HepG2 (cell line): Measurements from ENCODE around the gene TMEM186. TPM values are rescaled to one million over a fixed set of nuclear protein-coding genes. Genes with fewer than 3 reads are reported as not detected.

Experiments
- ATAC-seq: fragments of 200-7000 bp; cut with Tn5 transposase; 3 replicates; pipeline ENCODE4 v1.9.1; 2020; ENCODE audit warnings: mild to moderate bottlenecking, moderate library complexity
- BruUV-seq: library from RNA; stranded (reverse); fragments of 400-500 nt; replicated peaks from 2 replicates; lab custom pipeline; 2021; lab: Mats Ljungman, UMichigan
- CTCF ChIA-PET: fragments of 300-600 bp; formaldehyde crosslinking; extraction: SDS; loops from one replicate; lab custom pipeline; 2021; ENCODE audit warnings: low total read pairs, inconsistent platforms, low intra/inter-chr PET ratio; lab: Yijun Ruan, JAX
- POLR2A ChIA-PET: fragments of 350-600 bp; sonication (Branson Sonifier 250); formaldehyde crosslinking; loops from one replicate; lab custom pipeline; 2020; ENCODE audit warnings: antibody characterized with exemption, inconsistent platforms; lab: Yijun Ruan, JAX
- DNase-seq: peaks from one replicate; pipeline ENCODE4 v3.0.0-alpha.2; 2015; ENCODE audit warnings: low spot score
- FAIRE-seq: peaks from 3 replicates; lab custom pipeline; 2011; peaks lifted over from hg19 to GRCh38; lab: Jason Lieb, UNC
- H2AFZ ChIP-seq: one replicate; pipeline ENCODE4 v1.6.1; 2011; ENCODE audit warnings: low read length, inconsistent platforms
- H3K27ac ChIP-seq: fragments of 300-600 bp; 3 replicates; pipeline ENCODE4 v1.8.0; 2011; ENCODE audit warnings: mixed run types, mild to moderate bottlenecking, mixed read lengths, low read length, inconsistent platforms; ENCODE audit not compliant: insufficient read depth; ENCODE audit errors: extremely low read length
- H3K27me3 ChIP-seq, 2 experiments: fragments of 200-600 bp in 1 of 2; 2 replicates in 1 of 2; 3 replicates in 1 of 2; pipeline versions ENCODE4 v1.6.0 to v1.8.0; 2011; ENCODE audit warnings: low read length in 2 of 2, mild to moderate bottlenecking in 2 of 2, moderate library complexity in 2 of 2, inconsistent platforms in 1 of 2; ENCODE audit not compliant: insufficient read depth in 2 of 2, control insufficient read depth in 1 of 2
- H3K36me3 ChIP-seq, 2 experiments: fragments of 200-600 bp in 1 of 2; replicated peaks in 1 of 2; 2 replicates in 1 of 2; 3 replicates in 1 of 2; pipeline versions ENCODE4 v1.5.1 to v1.8.0; 2011; ENCODE audit warnings: low read length in 2 of 2, inconsistent platforms in 1 of 2; ENCODE audit not compliant: insufficient read depth in 2 of 2, control insufficient read depth in 1 of 2
- H3K4me1 ChIP-seq: 2 replicates; pipeline ENCODE4 v1.5.1; 2012; ENCODE audit warnings: low read length, inconsistent platforms; ENCODE audit not compliant: insufficient read depth
- H3K4me2 ChIP-seq: 2 replicates; pipeline ENCODE4 v1.6.0; 2011; ENCODE audit warnings: low read depth, low read length, inconsistent platforms
- H3K4me3 ChIP-seq, 3 experiments: fragments of 200-600 bp in 1 of 3; sonication (generic), shearing (Covaris generic) in 1 of 3; replicated peaks in 1 of 3; 2 replicates each; pipeline ENCODE4 v1.5.1; 2011 to 2016; ENCODE audit warnings: low read length in 3 of 3, inconsistent platforms in 2 of 3, low read depth in 2 of 3, mild to moderate bottlenecking in 2 of 3, control low read depth in 1 of 3, mixed read lengths in 1 of 3; ENCODE audit not compliant: insufficient read depth in 1 of 3
- H3K79me2 ChIP-seq: one replicate; pipeline ENCODE4 v1.6.1; 2011; ENCODE audit warnings: low read length, inconsistent platforms; ENCODE audit not compliant: insufficient read depth
- H3K9ac ChIP-seq: 2 replicates; pipeline ENCODE4 v1.6.0; 2011; ENCODE audit warnings: mild to moderate bottlenecking, low read depth, low read length, inconsistent platforms; ENCODE audit not compliant: insufficient read depth
- H3K9me3 ChIP-seq: 2 replicates; pipeline ENCODE4 v1.5.1; 2012; ENCODE audit warnings: mild to moderate bottlenecking, low read length
- H4K20me1 ChIP-seq: 2 replicates; pipeline ENCODE4 v1.6.0; 2011; ENCODE audit warnings: inconsistent platforms, mild to moderate bottlenecking, low read length, moderate library complexity; ENCODE audit not compliant: insufficient read depth
- AGO2 ChIP-seq: fragments of 200-400 bp; formaldehyde crosslinking; optimal IDR thresholded peaks from 2 replicates; pipeline ENCODE3; 2017; ENCODE audit warnings: mild to moderate bottlenecking, low read depth, low read length, moderate library complexity
- POLR2G ChIP-seq: fragments of 200-400 bp; formaldehyde crosslinking; IDR thresholded peaks from 2 replicates; pipeline ENCODE4 v1.6.1; 2018; ENCODE audit warnings: mild to moderate bottlenecking, low read depth, low read length, moderate library complexity
- RBM22 ChIP-seq: fragments of 200-400 bp; formaldehyde crosslinking; optimal IDR thresholded peaks from 2 replicates; pipeline ENCODE3; 2017; ENCODE audit warnings: mild to moderate bottlenecking, low read length, moderate library complexity
- RBM39 ChIP-seq: fragments of 200-400 bp; formaldehyde crosslinking; IDR thresholded peaks from one replicate; pipeline ENCODE4 v1.6.1; 2018; ENCODE audit warnings: antibody characterized with exemption, mild to moderate bottlenecking, low read depth, low read length; ENCODE audit not compliant: poor library complexity, severe bottlenecking
- ZFP37 ChIP-seq: sonication (generic); formaldehyde crosslinking; IDR thresholded peaks from 2 replicates; pipeline ENCODE4 v1.4.0; 2020; ENCODE audit warnings: missing genetic modification reagents, borderline replicate concordance
- ZNF839 ChIP-seq: sonication (generic); formaldehyde crosslinking; IDR thresholded peaks from 2 replicates; pipeline ENCODE4 v1.4.0; 2020; ENCODE audit warnings: missing genetic modification reagents, mild to moderate bottlenecking, borderline replicate concordance
- WGBS: methylation state at CpG from one replicate; pipeline ENCODE4 v1.1.6; 2017; ENCODE audit warnings: low lambda C conversion rate; 5-methylcytosine and 5-hydroxymethylcytosine counted together
- in situ Hi-C: cut with HindIII; loops from 2 replicates; pipeline ENCODE4 v1.10.0; 2017; ENCODE audit warnings: low pct_unique_long_range_greater_than_20kb; ENCODE audit not compliant: extremely low pct_ligation_motif_present
- intact Hi-C: fragments of 100-400 bp; cut with micrococcal nuclease; formaldehyde crosslinking; loops from one replicate; pipeline ENCODE4 v1.10.0; 2022; ENCODE audit not compliant: unreplicated experiment
- polyA plus RNA-seq, 8 experiments: library from polyadenylated mRNA; depleted of rRNA in 3 of 8; stranded (reverse) in 7 of 8; unstranded in 1 of 8; fragments of >200 nt; fragmentation: Illumina TruSeq in 4 of 8; extraction: Trizol in 4 of 8; gene quantifications; 2 replicates each; pipeline versions ENCODE4 v1.2.1 to v1.2.3, GENCODE V29; 2011 to 2016; ENCODE audit warnings: low read depth in 4 of 8, missing spikeins in 1 of 8, mixed read lengths in 1 of 8; ENCODE audit not compliant: insufficient read depth in 1 of 8
- total RNA-seq, 5 experiments: library from RNA; depleted of rRNA; stranded (reverse); fragments of >200 nt; fragmentation: Illumina TruSeq; extraction: Trizol; gene quantifications; 2 replicates each; pipeline ENCODE4 v1.2.3, GENCODE V29; 2016; ENCODE audit warnings: low read depth in 1 of 5
- TF ChIP-seq, protein P1 (sequence below): sonication (generic); formaldehyde crosslinking; IDR thresholded peaks from 2 replicates; pipeline ENCODE4 v1.5.1; 2020; ENCODE audit warnings: mild to moderate bottlenecking, missing genetic modification reagents, moderate library complexity

The TMEM186 gene
- total and polyA plus RNA-seq, 2 of the 13 experiments (the other 11 are each of a cell fraction or from before 2014, with no cell fraction given): 16.2 to 19.3 TPM

- no peak for DNase-seq
- H3K36me3 ChIP-seq: peaks cover 34 to 54% of the 10 kb centered on the region in 2 experiments
- H3K4me1 ChIP-seq: no peaks in the 10 kb centered on the region
- WGBS: 98% methylated on average over 16 of the region's 16 CpGs
- intact Hi-C loops: no loop called here
- BruUV-seq: no TSS peak
- H3K27ac ChIP-seq: no peak overlapping the region
- FAIRE-seq: no peak
- in situ Hi-C loops: no loop called here
- H2AFZ ChIP-seq: no peak overlapping the region
- H3K79me2 ChIP-seq: peaks cover 31% of the 10 kb centered on the region
- peaks cover 18% of the 10 kb centered on the region for H4K20me1 ChIP-seq
- no peaks in the 10 kb centered on the region for H3K9me3 ChIP-seq
- ChIA-PET CTCF (no interaction called here), POLR2A (no interaction called here)
- H3K4me2 ChIP-seq: no peak overlapping the region
- peak; percentile 15; the same call in 2 of the 3 replicates for ATAC-seq
- TF ChIP-seq, protein P1, sequence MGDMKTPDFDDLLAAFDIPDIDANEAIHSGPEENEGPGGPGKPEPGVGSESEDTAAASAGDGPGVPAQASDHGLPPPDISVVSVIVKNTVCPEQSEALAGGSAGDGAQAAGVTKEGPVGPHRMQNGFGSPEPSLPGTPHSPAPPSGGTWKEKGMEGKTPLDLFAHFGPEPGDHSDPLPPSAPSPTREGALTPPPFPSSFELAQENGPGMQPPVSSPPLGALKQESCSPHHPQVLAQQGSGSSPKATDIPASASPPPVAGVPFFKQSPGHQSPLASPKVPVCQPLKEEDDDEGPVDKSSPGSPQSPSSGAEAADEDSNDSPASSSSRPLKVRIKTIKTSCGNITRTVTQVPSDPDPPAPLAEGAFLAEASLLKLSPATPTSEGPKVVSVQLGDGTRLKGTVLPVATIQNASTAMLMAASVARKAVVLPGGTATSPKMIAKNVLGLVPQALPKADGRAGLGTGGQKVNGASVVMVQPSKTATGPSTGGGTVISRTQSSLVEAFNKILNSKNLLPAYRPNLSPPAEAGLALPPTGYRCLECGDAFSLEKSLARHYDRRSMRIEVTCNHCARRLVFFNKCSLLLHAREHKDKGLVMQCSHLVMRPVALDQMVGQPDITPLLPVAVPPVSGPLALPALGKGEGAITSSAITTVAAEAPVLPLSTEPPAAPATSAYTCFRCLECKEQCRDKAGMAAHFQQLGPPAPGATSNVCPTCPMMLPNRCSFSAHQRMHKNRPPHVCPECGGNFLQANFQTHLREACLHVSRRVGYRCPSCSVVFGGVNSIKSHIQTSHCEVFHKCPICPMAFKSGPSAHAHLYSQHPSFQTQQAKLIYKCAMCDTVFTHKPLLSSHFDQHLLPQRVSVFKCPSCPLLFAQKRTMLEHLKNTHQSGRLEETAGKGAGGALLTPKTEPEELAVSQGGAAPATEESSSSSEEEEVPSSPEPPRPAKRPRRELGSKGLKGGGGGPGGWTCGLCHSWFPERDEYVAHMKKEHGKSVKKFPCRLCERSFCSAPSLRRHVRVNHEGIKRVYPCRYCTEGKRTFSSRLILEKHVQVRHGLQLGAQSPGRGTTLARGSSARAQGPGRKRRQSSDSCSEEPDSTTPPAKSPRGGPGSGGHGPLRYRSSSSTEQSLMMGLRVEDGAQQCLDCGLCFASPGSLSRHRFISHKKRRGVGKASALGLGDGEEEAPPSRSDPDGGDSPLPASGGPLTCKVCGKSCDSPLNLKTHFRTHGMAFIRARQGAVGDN: 0 out of 2 replicates have a peak, but pooled peaks have one; percentile 20
- no peak for TF ChIP-seq ZFP37 (CRISPR knock-in tag)
- peak; percentile 72 for TF ChIP-seq RBM22
- peak; percentile 86 for TF ChIP-seq AGO2
- TF ChIP-seq RBM39: peak; percentile 20
- 0 out of 2 replicates have a peak, but pooled peaks have one; percentile 2 for TF ChIP-seq POLR2G
- no peak for TF ChIP-seq ZNF839
- no peaks in the 10 kb centered on the region for H3K27me3 ChIP-seq
- H3K4me3 ChIP-seq: no peak overlapping the region
- no peak overlapping the region for H3K9ac ChIP-seq
Measured at GRCh38 chr16:8832717-8833105, 35.3 kb upstream of the TMEM186 start.
